HCT116 (cell line): ENCODE data around the gene ZNF503. TPM values are rescaled to one million over a fixed set of nuclear protein-coding genes. Genes with fewer than 3 reads are reported as not detected.

Experiments used
- ATAC-seq: fragments of 200-7000 bp; cut with Tn5 transposase; 2 replicates; pipeline ENCODE4 v1.9.1; 2020; ENCODE audit warnings: mild to moderate bottlenecking, moderate library complexity
- BruUV-seq: library from RNA; stranded (reverse); fragments of 400-500 nt; replicated peaks from 2 replicates; lab custom pipeline; 2021; lab: Mats Ljungman, UMichigan
- CTCF ChIA-PET: fragments of 300-600 bp; sonication (Branson Sonifier 250); formaldehyde crosslinking; loops from one replicate; lab custom pipeline; 2021; ENCODE audit warnings: antibody characterized with exemption; lab: Charles Lee
- POLR2A ChIA-PET: fragments of 300-600, 350-600 bp; sonication (Branson Sonifier 250); formaldehyde crosslinking; loops from one replicate; lab custom pipeline; 2021; ENCODE audit warnings: antibody characterized with exemption; lab: Charles Lee
- RAD21 ChIA-PET, 2 experiments: fragments of 300-600 bp; sonication (Branson Sonifier 250); formaldehyde crosslinking; loops; one replicate each; lab custom pipeline; 2023; ENCODE audit warnings: low total read pairs in 2 of 2; ENCODE audit not compliant: uncharacterized antibody in 2 of 2, unreplicated experiment in 2 of 2, low non-redundant PET in 1 of 2; lab: Charles Lee
- DNase-seq: peaks from one replicate; pipeline ENCODE4 v3.0.0-alpha.2; 2010; ENCODE audit warnings: low read depth, low spot score
- H2AFZ ChIP-seq: fragments of 200-600 bp; shearing (Covaris generic), sonication (generic); 2 replicates; pipeline ENCODE4 v1.6.1; 2017; ENCODE audit warnings: low read depth, mixed run types, mixed read lengths, antibody characterized with exemption, low read length; ENCODE audit not compliant: poor library complexity, severe bottlenecking
- H3K27ac ChIP-seq: 2 replicates; pipeline ENCODE4 v1.5.1; 2012; ENCODE audit warnings: low read depth, low read length
- H3K27me3 ChIP-seq: fragments of 200-600 bp; sonication (generic); 2 replicates; pipeline ENCODE4 v1.6.1; 2016; ENCODE audit warnings: mixed run types, low read length, mixed read lengths; ENCODE audit not compliant: insufficient read depth
- H3K36me3 ChIP-seq, 2 experiments: fragments of 200-500 bp in 1 of 2; fragments of 200-600 bp in 1 of 2; sonication (Bioruptor generic) in 1 of 2; sonication (generic) in 1 of 2; 2 replicates each; pipeline versions ENCODE4 v1.5.1 to v1.6.1; 2014 to 2016; ENCODE audit warnings: low read length in 2 of 2, inconsistent platforms in 1 of 2, mixed read lengths in 1 of 2, mixed run types in 1 of 2; ENCODE audit not compliant: insufficient read depth in 2 of 2, control insufficient read depth in 1 of 2
- H3K4me1 ChIP-seq, 2 experiments: fragments of 200-600 bp in 1 of 2; sonication (generic) in 1 of 2; 2 replicates each; pipeline versions ENCODE4 v1.5.1 to v1.6.1; 2012 to 2017; ENCODE audit warnings: low read length in 2 of 2, inconsistent platforms in 1 of 2, mild to moderate bottlenecking in 1 of 2, mixed read lengths in 1 of 2, mixed run types in 1 of 2, moderate library complexity in 1 of 2; ENCODE audit not compliant: insufficient read depth in 2 of 2, control insufficient read depth in 1 of 2
- H3K4me2 ChIP-seq: fragments of 200-600 bp; sonication (generic); 2 replicates; pipeline ENCODE4 v1.6.1; 2017; ENCODE audit warnings: mixed run types, low read length, mixed read lengths
- H3K4me3 ChIP-seq, 2 experiments: fragments of 200-600 bp in 1 of 2; sonication (generic) in 1 of 2; replicated peaks in 1 of 2; 2 replicates each; pipeline ENCODE4 v1.5.1; 2011 to 2016; ENCODE audit warnings: low read length in 2 of 2, control low read depth in 1 of 2, low read depth in 1 of 2, mild to moderate bottlenecking in 1 of 2, mixed read lengths in 1 of 2, mixed run types in 1 of 2
- H3K79me2 ChIP-seq: fragments of 200-600 bp; sonication (generic); 2 replicates; pipeline ENCODE4 v1.6.1; 2017; ENCODE audit warnings: mild to moderate bottlenecking, mixed run types, low read length, moderate library complexity, mixed read lengths; ENCODE audit not compliant: insufficient read depth
- H3K9ac ChIP-seq: fragments of 200-600 bp; sonication (generic); 2 replicates; pipeline ENCODE4 v1.6.1; 2016; ENCODE audit warnings: low read length, mixed read lengths
- H3K9me2 ChIP-seq: fragments of 200-600 bp; sonication (generic), shearing (Covaris generic); 2 replicates; pipeline ENCODE4 v1.6.1; 2017; ENCODE audit warnings: mixed run types, mild to moderate bottlenecking, moderate library complexity; ENCODE audit not compliant: insufficient read depth
- H3K9me3 ChIP-seq, 2 experiments: fragments of 200-500 bp in 1 of 2; fragments of 200-600 bp in 1 of 2; sonication (Bioruptor generic) in 1 of 2; sonication (generic) in 1 of 2; 2 replicates each; pipeline ENCODE4 v1.6.1; 2014 to 2017; ENCODE audit warnings: low read length in 2 of 2, mixed read lengths in 2 of 2, inconsistent platforms in 1 of 2, low read depth in 1 of 2, mild to moderate bottlenecking in 1 of 2, mixed run types in 1 of 2, moderate library complexity in 1 of 2; ENCODE audit not compliant: control insufficient read depth in 1 of 2, insufficient read depth in 1 of 2
- H4K20me1 ChIP-seq: fragments of 200-600 bp; sonication (generic), shearing (Covaris generic); 2 replicates; pipeline ENCODE4 v1.6.1; 2017; ENCODE audit warnings: mixed run types, mild to moderate bottlenecking, moderate library complexity; ENCODE audit not compliant: insufficient read depth
- CEBPB ChIP-seq: IDR thresholded peaks from 2 replicates; pipeline ENCODE4 v1.6.1; 2012; ENCODE audit warnings: low read depth
- CTCF ChIP-seq, 3 experiments: fragments of 200-600 bp in 1 of 3; sonication (generic) in 1 of 3; IDR thresholded peaks in 2 of 3; conservative IDR thresholded peaks in 1 of 3; 2 replicates each; pipeline ENCODE4 v1.5.1; 2012 to 2017; ENCODE audit warnings: low read depth in 2 of 3, low read length in 2 of 3, antibody characterized with exemption in 1 of 3, borderline replicate concordance in 1 of 3, control low read depth in 1 of 3, mild to moderate bottlenecking in 1 of 3, mixed read lengths in 1 of 3, mixed run types in 1 of 3, moderate library complexity in 1 of 3; ENCODE audit not compliant: insufficient read depth in 1 of 3
- ELF1 ChIP-seq: IDR thresholded peaks from 2 replicates; pipeline ENCODE4 v1.6.1; 2012; ENCODE audit warnings: low read depth, borderline replicate concordance
- EZH2 ChIP-seq: fragments of 200-600 bp; sonication (generic); IDR thresholded peaks from 2 replicates; pipeline ENCODE4 v1.6.1; 2017; ENCODE audit warnings: antibody characterized with exemption, mixed run types
- EZH2phosphoT487 ChIP-seq: fragments of 200-600 bp; IDR thresholded peaks from 2 replicates; pipeline ENCODE4 v1.6.1; 2018; ENCODE audit warnings: antibody characterized with exemption, borderline replicate concordance
- FOSL1 ChIP-seq: IDR thresholded peaks from 2 replicates; pipeline ENCODE4 v1.6.1; 2012; ENCODE audit warnings: low read depth
- POLR2A ChIP-seq: IDR thresholded peaks from 2 replicates; pipeline ENCODE4 v1.7.0; 2011; ENCODE audit warnings: borderline replicate concordance; ENCODE audit not compliant: insufficient read depth, insufficient read length; ENCODE audit errors: extremely low read depth
- RAD21 ChIP-seq: IDR thresholded peaks from 2 replicates; pipeline ENCODE4 v1.6.1; 2012; ENCODE audit warnings: low read depth, mild to moderate bottlenecking
- SIN3A ChIP-seq: IDR thresholded peaks from 2 replicates; pipeline ENCODE4 v1.6.1; 2012; ENCODE audit warnings: low read depth
- TCF7L2 ChIP-seq: IDR thresholded peaks from 2 replicates; pipeline ENCODE4 v1.7.0; 2011; ENCODE audit warnings: borderline replicate concordance, inconsistent platforms; ENCODE audit not compliant: insufficient read depth, insufficient read length; ENCODE audit errors: extremely low read depth
- ZFX ChIP-seq: fragments of 450-650 bp; IDR thresholded peaks from 2 replicates; pipeline ENCODE4 v1.6.1; 2017
- ZNF274 ChIP-seq: fragments of 200-500 bp; sonication (Bioruptor generic); IDR thresholded peaks from 2 replicates; pipeline ENCODE4 v1.6.1; 2014; ENCODE audit warnings: mild to moderate bottlenecking, low read depth, low read length, inconsistent platforms
- intact Hi-C: fragments of 100-400 bp; cut with micrococcal nuclease; formaldehyde crosslinking; loops from 2 replicates; pipeline ENCODE4 v1.10.0; 2022
- total RNA-seq: library from RNA; stranded (reverse); gene quantifications from one replicate; pipeline ENCODE4 v1.2.1, GENCODE V29; 2021; ENCODE audit not compliant: unreplicated experiment

Gene ZNF503
- total RNA-seq, 1 experiment from 2014 or later = 30.4 TPM

DNA sequence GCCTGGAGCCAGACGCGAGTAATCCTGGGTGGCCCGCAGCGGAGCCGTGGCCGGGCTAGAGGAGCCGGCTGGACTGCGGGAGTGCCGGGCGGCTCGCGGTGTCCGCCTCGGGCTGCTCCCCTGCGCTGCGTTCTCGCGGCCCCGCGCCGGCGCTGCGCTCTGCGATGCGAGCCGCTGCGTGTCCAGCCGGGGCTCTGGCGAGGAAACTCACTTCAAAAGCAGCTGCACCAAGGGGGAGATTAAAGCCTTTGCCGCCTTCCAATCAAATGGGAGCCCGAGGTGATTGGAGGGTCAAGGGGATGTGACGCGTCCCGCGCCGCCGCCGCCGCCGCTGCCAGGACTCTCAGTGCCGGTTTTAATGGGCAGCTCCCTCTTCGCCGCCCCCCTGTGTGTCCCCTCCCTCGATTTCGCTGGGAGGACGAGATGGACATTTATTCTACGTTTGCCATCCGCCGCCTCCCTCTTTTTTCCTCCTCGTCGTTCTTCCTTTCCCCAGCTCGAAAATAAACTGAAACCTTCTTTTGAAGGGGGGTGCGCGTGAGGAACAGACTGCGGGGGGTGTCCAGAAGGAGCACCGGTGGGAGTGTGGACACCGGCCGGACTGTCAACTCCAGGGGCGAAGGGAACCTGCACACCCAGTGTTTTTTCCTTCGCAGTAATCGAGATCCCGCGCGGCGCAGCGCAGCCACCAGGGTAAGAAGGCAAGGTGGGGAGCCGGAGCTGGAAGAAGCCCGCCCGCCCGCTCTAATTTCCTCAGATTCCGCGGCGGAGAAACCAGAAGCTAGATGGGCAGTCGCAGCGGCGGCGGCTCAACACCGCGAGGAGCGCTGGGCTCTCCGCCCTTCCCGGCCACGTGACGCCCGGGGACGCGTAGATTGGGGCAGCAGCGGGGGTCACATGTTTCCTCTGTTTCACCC, at the start of gene ZNF503 (continued):
- peak in 1 of 3 experiments; percentile 14; a peak in 1 of 6 replicates for TF ChIP-seq CTCF (IDR thresholded peaks at IDR 0.05 in 2 of 3, conservative IDR thresholded peaks at IDR 0.05 in 1 of 3; ENCODE audit: borderline replicate concordance in 1 of 3, insufficient read depth in 1 of 3, low read depth in 2 of 3, low read length in 2 of 3)
- no peak for TF ChIP-seq EZH2
- no peak for TF ChIP-seq CEBPB
- no peak for TF ChIP-seq FOSL1
- TF ChIP-seq SIN3A = no peak
- TF ChIP-seq ZNF274 = no peak
- TF ChIP-seq TCF7L2 = peak; percentile 99
- TF ChIP-seq EZH2phosphoT487 = no peak

DNA sequence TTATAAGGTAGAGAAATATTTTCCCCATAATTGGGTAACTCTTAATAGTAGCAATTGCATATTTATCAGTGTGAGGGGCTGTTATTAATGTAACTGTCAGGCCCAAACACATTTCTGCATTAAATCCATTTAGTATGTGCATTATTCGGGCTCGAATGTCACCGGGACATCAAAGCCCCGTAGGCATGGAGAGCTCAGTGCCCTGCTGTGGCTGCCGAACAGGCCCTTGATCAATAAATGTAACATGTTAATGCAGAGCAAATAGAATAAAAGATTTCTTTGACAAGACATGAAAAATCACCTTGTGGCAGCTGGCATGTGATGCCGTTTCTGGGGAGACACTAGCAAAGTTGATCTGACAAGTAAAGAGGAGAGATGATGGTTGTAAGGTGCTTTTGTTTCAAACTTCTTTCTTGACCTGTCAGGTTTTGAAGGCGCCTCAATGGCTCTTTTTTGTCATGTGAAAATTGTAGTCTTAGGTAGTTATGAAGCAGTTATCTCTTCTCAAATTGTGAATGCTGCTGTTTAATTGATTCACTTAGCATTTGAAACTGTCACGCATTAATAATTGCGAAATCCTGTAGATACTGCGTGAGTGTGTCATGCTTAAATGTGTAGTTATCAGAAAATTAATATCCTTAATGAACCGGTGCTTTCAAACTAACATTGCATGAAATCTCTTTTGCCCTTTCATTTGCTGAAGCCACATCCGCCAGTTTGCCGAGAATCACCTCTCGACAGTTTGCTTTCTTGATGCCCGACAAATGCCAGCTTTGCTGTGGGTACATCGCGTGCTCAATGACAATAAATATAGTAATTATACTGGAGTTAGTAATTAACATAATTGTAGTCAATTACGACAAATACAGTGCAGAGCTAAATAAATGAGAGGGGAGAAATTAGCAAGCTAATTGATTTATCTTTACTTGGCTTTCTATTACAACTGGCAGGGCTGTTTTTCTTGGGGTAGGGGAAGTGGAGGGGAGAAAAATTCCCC, 49.4 kb upstream of the ZNF503 start:
- H3K27ac ChIP-seq = no peak overlapping the region
- H3K9me2 ChIP-seq = no peaks in the 10 kb centered on the region
- H3K4me2 ChIP-seq = no peak overlapping the region
- peaks cover 0 to 5% of the 10 kb centered on the region in 2 experiments; a peak in 2 of 4 replicates for H3K9me3 ChIP-seq
- ChIA-PET POLR2A (no interaction called here), CTCF (no interaction called here), RAD21 (no interaction called here)
- BruUV-seq = no TSS peak
- H4K20me1 ChIP-seq = no peaks in the 10 kb centered on the region
- TF ChIP-seq ZNF274 = no peak
- no peak for TF ChIP-seq TCF7L2
- TF ChIP-seq ZFX = no peak
- TF ChIP-seq POLR2A = no peak
- no peak for TF ChIP-seq ELF1
- no peak for TF ChIP-seq EZH2phosphoT487
- no peak for TF ChIP-seq RAD21
- TF ChIP-seq EZH2 = no peak
- no peak overlapping the region for H3K9ac ChIP-seq
- intact Hi-C loops = no loop called here
- no peaks in the 10 kb centered on the region for H3K27me3 ChIP-seq
- no peaks in the 10 kb centered on the region for H3K79me2 ChIP-seq
- DNase-seq (no peak), ATAC-seq (no peak)
- H3K36me3 ChIP-seq = no peaks in the 10 kb centered on the region
- no peak overlapping the region for H3K4me3 ChIP-seq
- no peaks in the 10 kb centered on the region for H3K4me1 ChIP-seq
- H2AFZ ChIP-seq = no peak overlapping the region
